Vagina (tissue), 2 donors: ENCODE results near the gene FAM237A.

Source experiments
- POLR2A ChIP-seq, 2 donors: fragments of 450-650 bp; IDR thresholded peaks; one replicate each; pipeline ENCODE4 v1.6.1; 2017; ENCODE audit warnings: antibody characterized with exemption in 2 of 2, mild to moderate bottlenecking in 2 of 2, moderate library complexity in 2 of 2
- POLR2AphosphoS5 ChIP-seq, 2 donors: sonication (generic); formaldehyde crosslinking; IDR thresholded peaks; one replicate each; pipeline ENCODE4 v1.9.0; 2017; ENCODE audit warnings: antibody characterized with exemption in 2 of 2, mild to moderate bottlenecking in 2 of 2, low read depth in 1 of 2; ENCODE audit not compliant: insufficient read depth in 1 of 2
- TF ChIP-seq, protein P1 (sequence below), 3 experiments: fragments of 450-650 bp in 2 of 3; fragments of 200-600 bp in 1 of 3; sonication (generic) in 1 of 3; IDR thresholded peaks; one replicate each; pipeline ENCODE4 v1.5.1; 2017 to 2019; ENCODE audit warnings: antibody characterized with exemption in 3 of 3, mild to moderate bottlenecking in 2 of 3, moderate library complexity in 2 of 3

GRCh38 chr2:206688453-206688852 lies 46.2 kb downstream of the FAM237A start:
- TF ChIP-seq, protein P1, sequence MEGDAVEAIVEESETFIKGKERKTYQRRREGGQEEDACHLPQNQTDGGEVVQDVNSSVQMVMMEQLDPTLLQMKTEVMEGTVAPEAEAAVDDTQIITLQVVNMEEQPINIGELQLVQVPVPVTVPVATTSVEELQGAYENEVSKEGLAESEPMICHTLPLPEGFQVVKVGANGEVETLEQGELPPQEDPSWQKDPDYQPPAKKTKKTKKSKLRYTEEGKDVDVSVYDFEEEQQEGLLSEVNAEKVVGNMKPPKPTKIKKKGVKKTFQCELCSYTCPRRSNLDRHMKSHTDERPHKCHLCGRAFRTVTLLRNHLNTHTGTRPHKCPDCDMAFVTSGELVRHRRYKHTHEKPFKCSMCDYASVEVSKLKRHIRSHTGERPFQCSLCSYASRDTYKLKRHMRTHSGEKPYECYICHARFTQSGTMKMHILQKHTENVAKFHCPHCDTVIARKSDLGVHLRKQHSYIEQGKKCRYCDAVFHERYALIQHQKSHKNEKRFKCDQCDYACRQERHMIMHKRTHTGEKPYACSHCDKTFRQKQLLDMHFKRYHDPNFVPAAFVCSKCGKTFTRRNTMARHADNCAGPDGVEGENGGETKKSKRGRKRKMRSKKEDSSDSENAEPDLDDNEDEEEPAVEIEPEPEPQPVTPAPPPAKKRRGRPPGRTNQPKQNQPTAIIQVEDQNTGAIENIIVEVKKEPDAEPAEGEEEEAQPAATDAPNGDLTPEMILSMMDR (IDR thresholded peaks at IDR 0.05) = no peak
- TF ChIP-seq POLR2AphosphoS5 (IDR thresholded peaks at IDR 0.05; ENCODE audit: insufficient read depth in 1 of 2, low read depth in 1 of 2) = no peak
- no peak for TF ChIP-seq POLR2A (IDR thresholded peaks at IDR 0.05)
